PFSK-1 (cell line): ENCODE results near the gene GDF3.

ENCODE experiments used
- FOXP2 ChIP-seq: optimal IDR thresholded peaks from 2 replicates; pipeline ENCODE3; 2011; ENCODE audit warnings: borderline replicate concordance, control low read depth, inconsistent platforms; ENCODE audit not compliant: insufficient read depth; ENCODE audit errors: extremely low read length, extremely low read depth
- POLR2AphosphoS5 ChIP-seq: IDR thresholded peaks from 2 replicates; pipeline ENCODE4 v1.6.1; 2012; ENCODE audit warnings: low read depth, mild to moderate bottlenecking, control low read depth, low read length, moderate library complexity
- SIN3A ChIP-seq: IDR thresholded peaks from 2 replicates; pipeline ENCODE4 v1.6.1; 2012; ENCODE audit warnings: mild to moderate bottlenecking, low read length, moderate library complexity, borderline replicate concordance; ENCODE audit not compliant: insufficient read depth
- TAF1 ChIP-seq: IDR thresholded peaks from 2 replicates; pipeline ENCODE4 v1.6.1; 2012; ENCODE audit warnings: low read length, control low read depth, borderline replicate concordance; ENCODE audit not compliant: insufficient read depth
- TF ChIP-seq, protein P1 (sequence below), 2 experiments: IDR thresholded peaks; 2 replicates each; pipeline versions ENCODE4 v1.6.1 to v1.8.0; 2011 to 2012; ENCODE audit warnings: low read depth in 2 of 2, low read length in 2 of 2, control low read depth in 1 of 2, inconsistent platforms in 1 of 2, mild to moderate bottlenecking in 1 of 2, moderate library complexity in 1 of 2; ENCODE audit not compliant: insufficient read depth in 1 of 2

DNA sequence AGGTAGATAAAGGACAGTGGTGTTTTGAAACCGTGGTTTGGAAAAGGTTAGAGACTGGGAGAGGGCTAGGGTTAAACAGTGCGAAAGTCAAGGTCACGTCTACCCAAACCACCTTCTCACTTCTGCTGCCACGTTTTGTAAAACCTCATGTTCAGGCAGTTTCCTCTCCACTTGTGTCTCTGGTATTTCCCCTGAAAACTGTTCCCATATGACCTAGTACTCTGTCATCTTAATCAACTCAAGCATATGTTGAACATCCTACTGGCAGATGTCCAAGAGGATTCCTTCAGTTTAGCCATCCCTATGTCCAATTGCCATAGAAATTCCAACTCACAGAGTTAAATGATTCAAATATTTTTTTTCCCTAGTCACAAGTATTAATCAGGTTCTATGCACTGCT, 34.2 kb upstream of the GDF3 start:
- TF ChIP-seq FOXP2 (no peak), POLR2AphosphoS5 (no peak), TAF1 (no peak), SIN3A (no peak)
- TF ChIP-seq, protein P1, sequence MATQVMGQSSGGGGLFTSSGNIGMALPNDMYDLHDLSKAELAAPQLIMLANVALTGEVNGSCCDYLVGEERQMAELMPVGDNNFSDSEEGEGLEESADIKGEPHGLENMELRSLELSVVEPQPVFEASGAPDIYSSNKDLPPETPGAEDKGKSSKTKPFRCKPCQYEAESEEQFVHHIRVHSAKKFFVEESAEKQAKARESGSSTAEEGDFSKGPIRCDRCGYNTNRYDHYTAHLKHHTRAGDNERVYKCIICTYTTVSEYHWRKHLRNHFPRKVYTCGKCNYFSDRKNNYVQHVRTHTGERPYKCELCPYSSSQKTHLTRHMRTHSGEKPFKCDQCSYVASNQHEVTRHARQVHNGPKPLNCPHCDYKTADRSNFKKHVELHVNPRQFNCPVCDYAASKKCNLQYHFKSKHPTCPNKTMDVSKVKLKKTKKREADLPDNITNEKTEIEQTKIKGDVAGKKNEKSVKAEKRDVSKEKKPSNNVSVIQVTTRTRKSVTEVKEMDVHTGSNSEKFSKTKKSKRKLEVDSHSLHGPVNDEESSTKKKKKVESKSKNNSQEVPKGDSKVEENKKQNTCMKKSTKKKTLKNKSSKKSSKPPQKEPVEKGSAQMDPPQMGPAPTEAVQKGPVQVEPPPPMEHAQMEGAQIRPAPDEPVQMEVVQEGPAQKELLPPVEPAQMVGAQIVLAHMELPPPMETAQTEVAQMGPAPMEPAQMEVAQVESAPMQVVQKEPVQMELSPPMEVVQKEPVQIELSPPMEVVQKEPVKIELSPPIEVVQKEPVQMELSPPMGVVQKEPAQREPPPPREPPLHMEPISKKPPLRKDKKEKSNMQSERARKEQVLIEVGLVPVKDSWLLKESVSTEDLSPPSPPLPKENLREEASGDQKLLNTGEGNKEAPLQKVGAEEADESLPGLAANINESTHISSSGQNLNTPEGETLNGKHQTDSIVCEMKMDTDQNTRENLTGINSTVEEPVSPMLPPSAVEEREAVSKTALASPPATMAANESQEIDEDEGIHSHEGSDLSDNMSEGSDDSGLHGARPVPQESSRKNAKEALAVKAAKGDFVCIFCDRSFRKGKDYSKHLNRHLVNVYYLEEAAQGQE (IDR thresholded peaks at IDR 0.05; ENCODE audit: insufficient read depth in 1 of 2, low read depth in 2 of 2, low read length in 2 of 2), result no peak
